HCEC 1CT (cell line): Measurements from ENCODE around the gene BUB3.
A peak's percentile ranks its signal among the peaks of the same experiment; 100 is the strongest.

Source experiments
- DNase-seq: peaks from one replicate; pipeline ENCODE4 v3.0.0-alpha.2; 2017

BUB3 gene, protein sequence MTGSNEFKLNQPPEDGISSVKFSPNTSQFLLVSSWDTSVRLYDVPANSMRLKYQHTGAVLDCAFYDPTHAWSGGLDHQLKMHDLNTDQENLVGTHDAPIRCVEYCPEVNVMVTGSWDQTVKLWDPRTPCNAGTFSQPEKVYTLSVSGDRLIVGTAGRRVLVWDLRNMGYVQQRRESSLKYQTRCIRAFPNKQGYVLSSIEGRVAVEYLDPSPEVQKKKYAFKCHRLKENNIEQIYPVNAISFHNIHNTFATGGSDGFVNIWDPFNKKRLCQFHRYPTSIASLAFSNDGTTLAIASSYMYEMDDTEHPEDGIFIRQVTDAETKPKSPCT

DNA sequence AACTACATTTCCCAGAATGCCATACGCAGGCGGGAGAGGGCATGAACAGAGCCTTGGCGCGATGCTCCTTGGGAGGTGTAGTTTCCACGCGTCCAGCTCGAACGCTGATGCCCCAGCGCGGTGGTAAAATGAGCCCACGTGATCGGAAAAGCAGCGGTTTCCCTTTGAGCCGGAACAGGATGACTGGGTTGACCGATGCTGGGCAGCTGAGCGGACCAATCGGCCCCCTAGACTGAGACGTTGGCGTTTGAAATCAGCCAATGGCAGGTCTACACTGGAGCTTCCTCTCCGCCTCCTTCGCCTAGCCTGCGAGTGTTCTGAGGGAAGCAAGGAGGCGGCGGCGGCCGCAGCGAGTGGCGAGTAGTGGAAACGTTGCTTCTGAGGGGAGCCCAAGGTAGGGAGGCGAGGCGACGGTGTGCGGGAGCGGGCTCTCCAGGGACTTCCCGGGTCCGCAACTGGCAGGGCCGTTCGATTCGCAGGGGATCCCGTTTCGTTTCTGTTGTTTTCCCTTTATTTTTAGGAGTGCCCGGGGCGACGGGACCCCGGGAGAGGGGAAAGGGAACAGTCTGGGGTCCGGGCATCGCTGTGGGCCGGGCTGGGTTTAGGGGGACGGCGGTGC lies at the start of gene BUB3:
Gene BUB3 (plus strand): TSS at position 311 of the 619 bp plus-strand sequence. CDS start 516 bp downstream, outside the sequence.
- peak; percentile 100 for DNase-seq

DNA sequence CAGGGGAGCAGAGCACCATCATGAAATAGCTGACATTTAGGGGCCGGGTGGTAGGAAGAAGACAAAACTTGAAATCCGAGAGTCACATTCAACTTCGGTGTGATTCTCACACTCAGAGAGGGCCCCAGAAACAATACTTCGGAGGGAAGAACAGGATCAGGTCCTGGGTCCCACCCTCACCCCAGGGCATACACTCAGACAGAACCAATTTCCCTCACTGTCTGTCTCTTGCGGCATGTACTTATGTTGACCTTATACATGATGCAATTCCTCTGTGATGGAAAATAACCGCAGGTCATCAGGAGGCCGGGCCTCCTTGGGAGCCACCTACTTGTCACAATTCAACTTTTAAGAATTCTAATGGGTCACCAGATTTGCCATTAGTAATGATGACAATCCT lies 44.7 kb upstream of the BUB3 start:
- no peak for DNase-seq

DNA sequence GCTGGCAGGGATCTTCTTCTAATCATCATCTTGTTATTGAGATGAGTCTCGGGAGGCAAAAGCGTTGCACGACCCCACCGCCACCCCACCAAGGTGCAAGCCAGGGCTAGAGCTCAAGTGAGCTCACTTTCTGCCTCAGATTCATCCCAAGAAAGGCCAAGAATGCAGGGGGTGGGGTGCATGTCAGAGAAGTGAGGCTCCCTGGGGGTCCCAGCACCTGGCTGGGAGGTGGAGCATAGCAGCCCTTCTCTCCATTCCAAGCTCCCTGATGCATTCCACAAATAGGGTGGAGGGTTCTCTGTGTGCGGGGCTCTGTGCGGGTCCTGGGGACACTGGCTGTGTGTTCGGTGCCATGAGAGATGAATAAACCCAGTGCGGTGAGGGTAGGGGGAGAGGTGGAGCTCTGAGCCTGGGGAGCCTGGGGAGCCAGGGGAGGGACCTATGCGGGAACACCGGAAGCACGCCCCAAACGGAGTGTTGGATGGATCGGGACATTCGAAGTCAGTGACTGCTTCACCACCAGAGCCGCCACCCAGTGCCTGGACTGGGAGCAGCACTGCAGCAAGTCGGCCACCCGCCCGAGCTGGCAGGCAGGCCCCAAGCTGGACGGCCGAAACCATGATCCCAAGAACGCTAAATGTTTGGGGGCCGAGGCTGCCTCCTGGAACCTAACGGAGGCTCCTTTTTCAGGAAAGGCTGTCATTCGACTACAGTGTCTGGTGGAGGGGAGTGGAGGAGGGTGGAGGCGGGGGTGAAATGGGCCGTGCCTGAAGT lies 36.4 kb upstream of the BUB3 start:
- peak; percentile 15 for DNase-seq

DNA sequence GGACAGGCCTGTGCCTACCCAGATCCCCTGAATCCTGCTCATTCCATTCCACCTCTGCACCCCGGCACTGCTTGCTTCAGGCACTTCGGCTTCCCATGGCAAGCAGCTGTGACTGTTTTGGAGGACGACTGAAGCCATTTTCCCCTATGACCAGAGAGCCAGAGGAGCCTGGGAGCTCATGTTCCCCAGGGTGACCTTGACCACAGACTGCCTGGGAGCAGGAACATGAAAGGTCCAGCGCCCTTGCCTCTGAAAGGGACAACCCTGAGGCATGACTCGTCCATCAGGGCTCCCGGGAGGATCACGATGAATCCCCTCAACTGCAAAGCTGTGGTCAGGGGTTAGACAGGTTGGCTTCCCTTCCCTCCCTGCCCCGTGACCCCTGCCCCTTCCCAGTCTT lies 35.1 kb upstream of the BUB3 start:
- DNase-seq = no peak

DNA sequence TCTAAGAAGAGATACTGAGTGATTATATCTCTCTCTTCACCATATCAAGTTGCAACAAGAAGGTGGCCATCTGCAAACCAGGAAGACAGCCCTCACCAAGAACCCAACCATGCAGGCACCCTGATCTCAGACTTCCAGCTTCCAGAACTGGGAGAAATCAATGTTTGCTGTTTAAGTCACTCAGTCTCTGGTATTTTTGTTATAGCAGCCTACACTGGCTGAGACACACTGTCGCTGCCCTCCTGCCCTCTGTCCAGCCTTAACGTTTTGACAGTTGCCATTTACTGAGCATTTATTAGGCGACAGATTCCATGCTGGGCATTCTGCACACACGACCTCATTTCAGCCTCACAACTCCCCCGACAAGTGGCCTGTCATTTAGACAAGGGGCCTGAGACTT lies 28.0 kb upstream of the BUB3 start:
- no peak for DNase-seq

DNA sequence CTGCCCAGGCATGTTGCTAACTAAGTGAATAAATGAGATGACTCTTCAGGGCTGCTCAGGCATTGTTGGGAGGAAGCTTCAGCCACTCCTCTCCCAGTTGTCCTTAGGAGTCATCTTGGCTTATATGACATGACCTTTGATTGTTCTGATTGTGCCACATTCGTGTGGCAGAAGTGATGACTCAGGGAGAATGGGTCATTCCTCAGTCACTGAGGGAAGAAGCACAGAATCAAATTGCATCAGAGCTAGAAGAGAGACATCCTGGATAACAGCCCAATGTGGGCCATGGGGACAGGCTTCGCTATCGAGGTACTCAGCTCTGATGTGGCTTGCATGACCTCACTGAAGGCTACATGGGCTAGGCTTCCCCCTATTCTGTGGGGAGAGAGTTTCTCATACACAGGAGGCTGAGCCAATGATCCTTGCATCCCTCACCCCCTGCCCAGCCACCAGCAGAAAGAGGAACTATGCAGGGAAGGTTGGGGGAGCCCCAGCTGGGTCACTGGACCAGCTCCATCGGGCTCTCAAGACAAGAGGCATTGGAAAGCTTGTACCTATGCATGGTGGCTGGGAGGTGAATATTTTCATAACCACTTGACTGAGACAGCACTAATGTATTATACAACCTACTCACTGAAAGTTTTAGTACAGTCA lies 24.5 kb upstream of the BUB3 start:
- DNase-seq = no peak

DNA sequence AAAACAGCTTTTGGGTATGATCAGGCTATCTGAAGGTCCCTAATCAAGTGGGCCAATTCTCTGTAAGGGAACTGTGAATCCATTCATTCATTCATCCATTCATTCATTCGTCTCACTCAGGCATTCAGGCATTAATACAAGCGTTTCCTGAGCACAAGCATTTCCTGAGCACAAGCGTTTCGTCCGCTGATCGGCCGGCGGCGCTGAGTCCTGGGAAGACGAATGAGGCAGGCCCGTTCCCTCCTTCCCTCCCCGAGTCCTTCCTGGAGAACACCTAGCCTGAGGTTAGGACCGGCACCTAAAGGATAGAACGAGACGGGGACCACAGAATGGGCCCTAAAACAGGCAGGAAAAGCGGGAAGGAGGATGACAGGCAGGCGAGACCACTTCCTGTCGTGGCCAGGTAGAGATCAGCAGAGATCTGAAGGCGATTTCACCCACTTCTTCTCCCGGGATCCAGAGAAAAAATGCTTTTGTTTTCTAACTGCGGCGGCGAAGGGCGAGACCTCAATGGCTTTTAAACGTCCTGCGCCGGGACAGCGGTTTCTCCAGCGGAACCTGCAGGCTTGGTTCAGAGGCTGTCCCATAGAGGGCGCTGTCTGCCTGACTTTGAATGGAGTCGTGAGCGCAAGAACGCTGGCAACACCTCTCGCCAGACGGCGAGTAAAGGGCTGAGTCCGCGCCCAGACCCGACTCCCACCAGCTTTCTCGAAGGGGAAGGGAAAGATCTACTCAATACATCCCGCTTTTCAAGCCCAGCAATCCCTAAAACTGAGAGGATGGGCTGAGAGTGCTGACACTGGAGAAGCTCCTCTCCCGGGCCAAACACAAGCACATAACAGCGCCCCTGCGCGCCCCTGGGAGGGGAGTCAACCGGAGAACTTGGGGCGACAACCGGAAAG lies 21.4 kb upstream of the BUB3 start:
- peak; percentile 66 for DNase-seq

DNA sequence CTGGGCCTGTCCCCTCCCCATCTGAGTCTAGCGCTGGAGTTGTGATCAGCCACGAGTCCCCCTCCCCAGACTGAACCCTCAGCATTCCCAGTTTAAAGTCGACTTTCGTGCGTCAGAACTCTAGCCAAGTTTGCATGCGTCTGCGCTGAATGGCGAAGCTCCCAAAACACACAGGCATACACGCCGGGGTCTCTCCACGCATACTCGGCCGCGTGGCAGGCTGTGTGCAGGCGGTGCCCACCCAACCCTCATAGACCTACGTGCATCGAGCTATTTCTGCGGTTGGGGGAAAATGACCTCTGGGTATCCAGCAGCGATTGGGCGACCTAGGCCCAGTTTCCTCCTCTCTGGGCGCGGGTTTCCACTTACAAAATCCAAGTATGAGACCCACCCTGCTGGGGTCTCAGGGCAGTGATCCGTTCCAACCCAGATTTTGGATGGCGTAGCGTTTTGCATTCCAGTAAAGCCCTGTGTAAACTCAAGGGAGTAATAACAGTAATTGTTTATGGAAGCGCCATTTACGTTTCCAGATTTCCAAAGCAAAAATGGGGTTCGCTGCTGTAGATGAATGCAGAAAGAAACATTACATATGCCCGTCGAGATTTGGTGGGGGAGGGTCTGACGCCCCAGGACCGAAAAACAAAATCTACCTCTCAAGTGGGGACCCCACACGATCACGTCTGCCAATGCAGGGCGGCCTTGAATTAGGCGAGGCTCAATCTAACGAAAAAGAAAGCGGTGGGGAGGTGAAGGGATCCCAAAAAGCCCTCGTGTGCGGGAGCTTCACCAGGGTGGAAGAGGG lies 20.5 kb upstream of the BUB3 start:
- no peak for DNase-seq

DNA sequence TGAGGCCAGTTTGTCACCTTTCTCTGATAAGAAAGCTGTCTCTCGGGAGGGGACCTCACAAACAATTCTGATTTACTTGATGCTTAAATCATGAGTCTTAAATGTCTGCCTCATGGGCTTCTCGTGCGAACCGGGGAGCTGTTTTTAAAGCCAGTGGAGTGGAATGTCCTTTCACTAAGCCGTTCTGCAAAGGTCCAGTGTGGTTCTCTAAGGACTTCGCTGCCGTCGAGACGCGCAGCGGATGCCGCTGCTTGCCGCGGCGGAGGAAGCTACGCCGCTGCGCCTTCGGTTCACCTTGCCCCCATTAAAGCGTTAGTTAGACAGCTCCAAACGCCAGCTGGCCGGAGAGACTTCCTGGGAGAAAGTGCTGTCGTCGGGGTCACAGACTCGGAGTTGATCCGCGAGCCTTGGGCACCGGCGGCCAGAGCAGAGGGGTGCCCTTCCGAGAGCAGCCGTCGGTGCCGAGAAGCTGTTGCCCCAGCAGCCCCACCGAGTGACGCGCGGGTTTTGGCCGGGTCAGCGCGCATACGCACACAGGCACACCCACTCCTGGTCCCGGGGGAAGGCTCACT lies 19.8 kb upstream of the BUB3 start:
- DNase-seq = no peak

DNA sequence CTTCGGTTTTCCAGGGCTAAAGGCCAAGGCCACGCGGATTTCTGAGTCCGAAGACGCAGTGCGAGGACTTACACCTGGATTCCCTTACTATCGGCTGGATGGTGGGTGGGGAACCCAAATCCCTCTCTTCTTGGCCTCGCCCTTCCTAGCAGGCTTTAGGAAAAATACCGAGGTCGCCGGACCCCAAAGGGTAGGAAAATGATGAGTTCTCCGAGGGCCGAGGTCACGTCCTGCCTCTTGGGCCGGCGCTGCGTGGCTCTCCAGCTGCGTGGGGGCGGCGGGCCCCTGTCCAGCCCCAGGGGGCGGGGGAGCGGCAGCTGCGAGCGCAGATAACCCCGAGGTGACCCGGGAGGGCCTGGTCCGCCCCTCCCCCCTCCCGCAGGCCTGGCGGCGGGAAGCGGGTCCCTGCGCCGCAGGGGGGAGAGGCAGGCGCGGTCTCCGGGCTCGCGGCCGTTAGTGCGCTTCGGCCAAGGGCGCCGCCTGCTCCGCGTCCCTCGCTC lies 19.2 kb upstream of the BUB3 start:
- DNase-seq = no peak

DNA sequence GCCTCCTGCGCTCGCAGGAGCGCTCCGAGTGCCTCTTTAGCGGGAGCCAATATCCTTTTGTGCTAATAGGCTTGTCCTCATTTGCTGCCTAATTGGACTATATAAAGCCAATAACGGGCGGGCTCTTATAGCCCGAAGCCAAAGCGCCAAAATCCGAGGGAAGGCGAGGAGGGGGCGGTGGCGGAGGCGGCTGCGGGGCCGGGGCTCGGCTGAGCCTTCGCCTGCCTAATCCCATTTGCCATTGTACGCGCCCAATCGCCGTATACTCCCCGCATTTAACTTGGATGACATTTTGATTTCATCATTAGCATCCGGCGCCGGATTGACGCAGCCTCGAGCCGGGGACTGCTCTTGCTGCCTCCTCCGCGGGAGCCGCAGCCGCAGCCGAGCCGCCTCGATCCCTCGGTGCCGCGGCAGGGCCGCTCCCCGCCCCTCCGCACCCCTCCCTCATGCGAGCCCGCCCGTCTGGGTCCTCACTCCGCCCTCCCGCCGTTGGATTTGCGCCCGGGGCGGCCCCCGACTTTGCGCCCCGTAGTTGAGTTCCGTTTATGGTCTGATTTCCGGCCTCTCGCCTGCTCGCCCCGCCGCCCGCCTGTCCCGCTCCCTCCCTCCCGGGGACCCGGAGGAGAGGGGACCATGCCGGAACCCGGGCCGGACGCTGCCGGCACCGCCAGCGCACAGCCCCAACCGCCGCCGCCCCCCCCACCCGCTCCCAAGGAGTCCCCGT lies 18.6 kb upstream of the BUB3 start, which contains the start of gene HMX3:
Gene HMX3 (plus strand): TSS at position 556 of the 727 bp plus-strand sequence. CDS start 81 bp downstream, at position 637.
- no peak for DNase-seq

DNA sequence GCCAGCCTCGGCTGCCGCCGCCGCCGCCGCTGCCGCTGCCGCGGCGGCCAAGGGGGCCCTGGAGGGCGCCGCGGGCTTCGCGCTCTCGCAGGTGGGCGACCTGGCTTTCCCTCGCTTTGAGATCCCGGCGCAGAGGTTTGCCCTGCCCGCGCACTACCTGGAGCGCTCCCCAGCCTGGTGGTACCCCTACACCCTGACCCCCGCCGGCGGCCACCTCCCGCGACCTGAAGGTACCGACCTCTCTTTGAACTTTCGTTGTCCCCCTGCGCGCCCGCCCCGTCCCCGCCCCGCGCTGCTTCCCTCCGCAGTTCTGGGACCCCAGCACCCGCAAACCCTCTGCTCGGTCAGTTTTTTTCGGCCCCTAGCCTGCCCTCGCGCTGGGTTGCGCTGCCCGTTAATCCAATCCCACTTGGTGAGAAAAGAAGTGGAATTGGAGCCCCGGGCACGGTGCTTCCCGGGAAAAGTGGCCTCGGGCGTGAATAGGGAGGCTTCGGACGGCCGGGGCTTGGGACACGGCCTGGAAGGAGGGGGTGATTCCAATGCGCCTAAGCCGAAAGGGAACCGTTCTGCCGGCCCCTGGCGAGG lies 17.9 kb upstream of the BUB3 start:
- no peak for DNase-seq

DNA sequence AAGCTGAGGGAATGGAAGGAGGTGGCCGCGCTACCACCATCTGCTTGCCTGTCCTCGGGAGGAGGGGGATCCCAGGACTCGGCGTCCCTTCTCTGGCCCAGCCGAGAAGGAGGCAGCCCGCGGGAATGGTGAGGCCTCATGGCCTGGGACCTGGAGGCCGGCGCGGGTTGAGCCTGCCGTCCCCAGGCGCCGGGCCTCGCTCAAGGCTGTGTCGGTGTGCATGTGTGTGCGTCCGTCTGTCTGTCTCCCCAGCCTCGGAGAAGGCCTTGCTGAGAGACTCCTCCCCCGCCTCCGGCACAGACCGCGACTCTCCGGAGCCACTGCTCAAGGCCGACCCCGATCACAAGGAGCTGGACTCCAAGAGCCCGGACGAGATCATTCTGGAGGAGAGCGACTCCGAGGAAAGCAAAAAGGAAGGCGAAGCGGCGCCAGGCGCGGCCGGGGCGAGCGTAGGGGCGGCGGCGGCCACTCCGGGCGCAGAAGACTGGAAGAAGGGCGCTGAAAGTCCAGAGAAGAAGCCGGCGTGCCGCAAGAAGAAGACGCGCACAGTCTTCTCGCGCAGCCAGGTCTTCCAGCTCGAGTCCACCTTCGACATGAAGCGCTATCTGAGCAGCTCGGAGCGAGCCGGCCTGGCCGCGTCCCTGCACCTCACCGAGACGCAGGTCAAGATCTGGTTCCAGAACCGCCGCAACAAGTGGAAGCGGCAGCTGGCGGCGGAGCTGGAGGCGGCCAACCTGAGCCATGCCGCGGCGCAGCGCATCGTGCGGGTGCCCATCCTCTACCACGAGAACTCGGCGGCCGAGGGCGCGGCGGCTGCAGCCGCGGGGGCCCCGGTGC lies 17.2 kb upstream of the BUB3 start:
- DNase-seq = no peak

DNA sequence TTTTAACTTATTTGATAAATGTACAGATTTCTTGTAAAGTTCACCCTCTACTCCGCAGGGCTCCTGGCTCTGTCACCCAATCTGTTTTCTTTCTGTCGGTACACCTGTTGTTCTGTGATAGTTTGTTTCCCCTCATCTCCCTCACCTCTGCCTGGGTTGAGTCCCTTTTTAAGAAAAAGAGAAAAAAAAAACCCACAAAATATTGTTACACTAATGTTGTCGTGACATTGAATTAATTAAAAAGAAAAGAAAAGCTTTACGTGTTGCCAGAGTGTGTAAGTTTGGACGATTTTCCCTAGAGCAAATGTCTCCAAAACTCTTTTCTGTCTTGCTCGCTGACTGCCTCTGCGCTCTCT lies 15.1 kb upstream of the BUB3 start:
- no peak for DNase-seq

DNA sequence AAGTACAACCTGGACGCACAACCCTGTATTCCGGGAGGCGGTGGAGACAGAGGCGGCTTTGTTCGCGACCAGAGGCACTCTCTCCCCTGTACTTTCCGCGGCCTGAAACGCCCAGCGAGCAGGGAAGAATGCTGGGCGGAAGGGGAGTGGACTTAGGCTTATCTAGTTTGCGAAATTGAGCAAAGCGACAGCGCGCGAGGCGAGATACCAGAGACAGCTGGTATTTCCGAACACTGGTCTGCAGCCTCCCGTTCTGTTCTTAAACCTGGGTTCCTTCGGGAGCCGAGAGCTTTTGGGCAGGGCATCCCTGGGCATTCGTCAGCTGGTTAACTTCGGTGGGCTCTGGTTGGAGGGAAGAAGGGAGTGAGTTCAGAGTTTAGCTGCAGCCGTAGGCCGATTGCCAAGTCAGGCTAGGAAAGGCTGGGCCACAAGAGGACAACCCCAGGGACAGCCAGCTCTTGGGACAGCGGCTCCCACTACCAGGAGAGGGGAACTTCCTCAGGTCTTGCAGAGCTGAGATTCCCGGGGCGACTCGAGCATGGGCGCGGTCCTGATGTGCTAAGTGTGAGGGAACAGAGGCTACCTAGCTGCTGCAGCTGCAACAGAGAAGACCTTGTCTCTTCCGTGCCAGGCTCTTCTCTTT lies 14.6 kb upstream of the BUB3 start:
- no peak for DNase-seq

DNA sequence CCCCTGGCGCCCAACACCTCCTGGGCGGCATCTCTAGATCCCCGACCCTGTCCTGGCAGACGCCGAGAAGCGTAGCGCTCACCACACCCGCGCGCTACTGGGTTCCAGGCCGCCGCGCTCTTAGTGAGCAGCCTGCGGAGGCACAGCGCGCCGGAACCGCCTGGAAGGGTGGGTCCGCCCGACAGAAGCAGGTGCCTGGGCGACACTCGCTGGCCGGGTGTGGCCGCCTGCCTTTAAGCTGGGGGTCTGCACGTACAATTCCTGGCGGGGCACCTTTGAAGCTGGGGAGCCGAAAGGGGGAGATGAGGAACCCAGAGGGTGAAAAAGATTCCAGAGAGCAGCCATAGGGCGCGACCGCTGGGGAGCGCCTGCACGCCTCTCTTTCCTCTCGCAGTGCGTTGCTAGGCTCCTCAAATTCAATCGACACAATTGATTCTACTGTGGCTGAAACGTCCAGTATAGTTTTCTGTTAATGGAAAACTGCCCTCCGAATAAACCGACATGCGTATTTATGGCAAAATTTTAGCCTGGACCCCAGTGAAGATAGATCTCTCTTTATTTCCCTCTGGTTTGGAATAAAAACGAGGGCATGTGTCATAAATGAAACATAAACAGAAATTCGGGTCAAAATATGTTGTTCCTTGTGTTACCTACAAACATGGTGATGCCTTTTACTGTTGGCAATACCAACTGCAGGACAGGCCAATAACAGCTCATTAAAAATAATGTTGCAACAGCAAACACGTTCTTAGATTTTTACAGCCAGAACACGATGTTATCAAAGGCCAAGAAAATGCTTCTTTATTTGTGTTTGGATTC lies 13.8 kb upstream of the BUB3 start:
- DNase-seq = no peak

DNA sequence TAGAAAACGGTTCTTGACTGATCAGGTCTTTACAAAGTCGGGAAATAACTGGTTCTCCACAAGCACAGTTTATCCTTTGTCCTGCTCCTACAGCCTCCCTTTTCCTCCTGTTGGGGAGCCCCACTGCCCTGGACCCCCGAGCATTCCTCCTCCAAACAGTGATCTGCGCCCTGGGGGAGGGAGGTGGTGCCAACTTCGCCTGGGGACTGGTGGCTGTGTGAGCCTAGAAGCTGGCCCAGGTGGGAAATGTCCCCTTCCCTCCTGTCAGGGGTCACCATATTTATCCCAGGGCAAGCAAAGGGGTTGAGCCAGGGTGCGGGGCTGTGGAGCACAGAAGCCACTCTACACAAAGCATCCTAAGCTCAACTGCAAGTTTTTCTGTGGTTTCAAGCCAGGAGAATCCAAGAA lies 13.2 kb upstream of the BUB3 start:
- no peak for DNase-seq
